H54 (cell line): ENCODE results near the gene ATP4A.

Experiments used
- DNase-seq: peaks from one replicate; pipeline ENCODE4 v3.0.0; 2011; ENCODE audit warnings: low spot score, mixed read lengths; ENCODE audit not compliant: insufficient read length
- FAIRE-seq: peaks from 3 replicates; lab custom pipeline; 2011; peaks lifted over from hg19 to GRCh38; lab: Jason Lieb, UNC
- POLR2A ChIP-seq: IDR thresholded peaks from 2 replicates; pipeline ENCODE4 v1.6.1; 2011; ENCODE audit warnings: low read depth, mild to moderate bottlenecking, low read length

ATP4A gene

GRCh38 chr19:35558400-35559280, 4.8 kb downstream of the ATP4A start:
- FAIRE-seq = no peak
- TF ChIP-seq POLR2A = no peak

GRCh38 chr19:35557539-35558399, 5.7 kb downstream of the ATP4A start:
- FAIRE-seq = no peak
- TF ChIP-seq POLR2A = no peak
- DNase-seq = no peak

More at GRCh38 chr19:35558400-35559280, 4.8 kb downstream of the ATP4A start:
- no peak for DNase-seq

DNA sequence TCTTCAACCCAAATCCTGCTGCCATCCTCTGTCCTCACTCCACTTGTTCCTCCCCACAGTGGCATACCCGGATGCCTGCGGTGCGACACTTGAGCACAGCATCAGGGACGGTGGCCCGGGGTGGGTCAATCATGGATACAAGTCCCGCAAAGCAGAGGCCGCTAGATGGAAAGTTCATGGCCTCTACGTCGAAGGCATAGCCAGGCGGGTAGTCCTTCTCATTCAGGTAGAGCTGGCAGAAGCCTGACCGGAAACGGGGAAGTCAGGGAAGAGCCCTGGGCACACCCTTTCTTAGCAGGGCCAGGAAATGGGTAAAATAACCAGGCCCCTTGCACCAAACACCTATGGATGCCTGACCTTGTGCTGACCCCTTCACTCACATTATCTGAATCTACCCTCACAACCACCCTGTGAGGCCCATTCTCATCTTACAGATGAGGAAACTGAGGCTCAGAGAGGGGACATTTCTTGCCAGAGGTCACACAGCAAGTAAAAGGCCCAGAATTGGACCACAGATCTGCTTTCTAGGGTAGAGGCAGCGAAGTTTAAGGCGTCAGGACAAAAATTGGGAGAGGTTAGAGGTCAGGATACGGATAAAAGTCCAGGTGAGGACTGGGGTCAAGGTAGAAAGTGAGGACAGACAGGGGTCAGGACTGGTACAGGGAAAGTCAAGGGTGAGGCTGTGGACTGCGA, 6.5 kb downstream of the ATP4A start:
- FAIRE-seq (no peak), DNase-seq (no peak)
- no peak for TF ChIP-seq POLR2A

- TF ChIP-seq POLR2A = no peak
- no peak for DNase-seq
- FAIRE-seq = no peak
Measured at GRCh38 chr19:35556025-35556590, 7.3 kb downstream of the ATP4A start.

DNA sequence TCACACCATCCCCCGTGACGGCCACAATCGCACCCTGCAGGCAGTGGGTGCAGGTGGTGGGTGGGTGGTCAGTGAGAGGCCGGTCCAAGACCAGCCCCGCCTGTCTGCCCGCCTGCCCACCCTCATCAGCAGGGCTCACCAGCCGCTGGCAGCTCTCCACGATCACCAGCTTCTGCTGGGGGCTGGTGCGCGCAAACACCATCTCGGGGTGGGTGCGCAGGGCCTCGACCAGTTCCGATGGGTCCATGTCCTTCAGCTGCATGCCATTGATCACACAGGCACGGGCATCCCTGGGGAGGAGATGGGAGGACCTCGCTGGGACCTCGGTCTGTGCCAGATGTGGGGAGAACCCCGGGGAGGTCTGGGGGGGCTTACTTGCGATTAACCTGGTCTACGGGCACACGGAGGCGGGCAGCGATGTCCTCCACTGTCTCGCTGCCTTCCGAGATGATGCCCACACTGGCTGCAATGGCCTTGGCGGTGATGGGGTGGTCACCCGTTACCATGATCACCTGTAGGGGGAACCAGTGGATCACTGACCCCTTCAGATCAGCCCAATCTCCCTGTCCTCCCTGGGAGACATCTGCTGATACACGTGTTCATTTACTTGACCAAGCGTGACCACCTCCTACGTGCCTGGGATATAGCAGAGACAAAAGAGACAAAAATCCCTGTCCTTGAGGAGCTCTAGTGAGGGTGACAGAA, 8.0 kb downstream of the ATP4A start:
- no peak for TF ChIP-seq POLR2A
- FAIRE-seq (no peak), DNase-seq (peak; percentile 67)

DNA sequence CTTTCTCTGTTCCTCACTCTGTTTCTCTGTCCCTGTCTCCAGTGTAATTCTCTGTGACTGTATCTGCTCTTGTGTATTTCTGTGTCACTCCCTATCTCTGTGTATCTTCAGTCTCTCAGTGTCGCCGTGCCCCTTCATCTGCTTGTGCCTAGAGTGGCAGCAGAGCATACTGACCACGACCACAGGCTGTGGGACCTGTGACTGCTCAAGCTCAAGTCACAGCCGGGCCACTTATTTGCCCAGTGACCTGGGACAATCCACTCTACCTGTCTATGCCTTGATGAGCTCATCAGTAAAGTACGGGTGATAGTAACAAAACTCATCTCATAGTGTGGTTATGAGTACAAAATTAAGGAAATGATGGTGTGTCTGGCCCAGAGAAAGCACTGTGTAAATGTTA, 9.4 kb downstream of the ATP4A start:
- DNase-seq = no peak
- no peak for TF ChIP-seq POLR2A
- FAIRE-seq = no peak

- DNase-seq = no peak
- FAIRE-seq = no peak
- TF ChIP-seq POLR2A = no peak
Measured at GRCh38 chr19:35553385-35554000, 10.0 kb downstream of the ATP4A start.

GRCh38 chr19:35552534-35553384, 10.7 kb downstream of the ATP4A start:
- no peak for FAIRE-seq
- no peak for DNase-seq
- TF ChIP-seq POLR2A = no peak

- no peak for TF ChIP-seq POLR2A
- no peak for DNase-seq
- no peak for FAIRE-seq
Measured at GRCh38 chr19:35551091-35551810, 12.2 kb downstream of the ATP4A start.

DNA sequence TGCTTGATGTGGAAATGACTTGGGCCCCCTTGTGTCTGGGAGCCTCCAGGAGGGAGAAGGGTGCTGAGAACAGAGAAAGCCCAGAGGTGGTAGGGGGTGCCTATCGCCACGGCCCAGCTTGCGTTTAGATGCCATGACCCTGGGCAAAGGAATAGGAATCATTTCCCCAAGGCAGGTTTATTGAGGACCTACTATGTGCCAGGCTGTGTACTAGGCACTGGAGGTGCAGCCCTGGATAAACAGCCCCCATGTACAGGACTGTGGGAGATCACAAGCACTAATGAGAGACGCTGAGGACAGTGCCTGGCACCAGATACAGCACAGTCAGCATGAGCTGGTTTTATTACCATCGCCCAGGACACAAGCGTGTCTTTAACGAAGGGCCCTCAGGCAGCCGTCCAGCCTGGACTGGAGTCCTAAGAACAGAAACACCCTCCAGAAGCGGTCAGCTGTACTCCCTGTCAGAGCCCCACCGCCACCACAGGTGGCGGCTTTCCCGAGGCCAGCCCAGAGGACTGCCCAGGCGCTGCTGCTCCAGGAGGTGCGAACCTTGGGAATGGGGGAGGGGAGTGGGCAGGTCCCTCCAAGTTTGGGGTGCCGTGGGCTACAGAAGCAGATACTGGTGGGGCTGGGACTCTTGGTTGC, 13.5 kb downstream of the ATP4A start:
- no peak for TF ChIP-seq POLR2A
- DNase-seq (no peak), FAIRE-seq (no peak)
